H1 (cell line): Measurements from ENCODE around the gene ARID1B. TPM values are rescaled to one million over a fixed set of nuclear protein-coding genes. Genes with fewer than 3 reads are reported as not detected.

Experiments
- CTCF ChIA-PET: fragments of 300-600 bp; sonication (Branson Sonifier 250); formaldehyde crosslinking; loops from one replicate; lab custom pipeline; 2021; ENCODE audit not compliant: partially characterized antibody; lab: Charles Lee
- POLR2A ChIA-PET: fragments of 300-600 bp; sonication (Branson Sonifier 250); formaldehyde crosslinking; loops from one replicate; lab custom pipeline; 2021; ENCODE audit warnings: inconsistent platforms; ENCODE audit not compliant: partially characterized antibody; lab: Charles Lee
- DNase-seq, 2 experiments: peaks; one replicate each; pipeline versions ENCODE4 v3.0.0 to v3.0.0-alpha.2; 2010 to 2022; ENCODE audit warnings: low spot score in 2 of 2, low read depth in 1 of 2, mixed read lengths in 1 of 2
- FAIRE-seq: peaks from 2 replicates; lab custom pipeline; 2011; peaks lifted over from hg19 to GRCh38; lab: Jason Lieb, UNC
- H2AFZ ChIP-seq: 2 replicates; pipeline ENCODE4 v1.8.1; 2012; ENCODE audit warnings: low read length, inconsistent platforms
- H2AK5ac ChIP-seq: 2 replicates; pipeline ENCODE4 v1.6.1; 2013; ENCODE audit warnings: low read depth, low read length
- H2BK120ac ChIP-seq: replicated peaks from 2 replicates; pipeline ENCODE3; 2013; ENCODE audit warnings: low read depth, low read length, inconsistent platforms
- H2BK12ac ChIP-seq: 2 replicates; pipeline ENCODE4 v1.6.1; 2013; ENCODE audit warnings: low read depth, low read length
- H2BK15ac ChIP-seq: 2 replicates; pipeline ENCODE4 v1.6.1; 2013; ENCODE audit warnings: low read length
- H2BK20ac ChIP-seq: 2 replicates; pipeline ENCODE4 v1.6.1; 2013; ENCODE audit warnings: low read length
- H2BK5ac ChIP-seq: 2 replicates; pipeline ENCODE4 v1.6.1; 2013; ENCODE audit warnings: low read depth, low read length
- H3K14ac ChIP-seq: 2 replicates; pipeline ENCODE4 v1.6.1; 2013; ENCODE audit warnings: inconsistent platforms; ENCODE audit not compliant: insufficient read length
- H3K18ac ChIP-seq: 2 replicates; pipeline ENCODE4 v1.6.1; 2013; ENCODE audit warnings: low read length; ENCODE audit errors: extremely low read depth
- H3K23ac ChIP-seq: 2 replicates; pipeline ENCODE4 v1.6.1; 2013; ENCODE audit warnings: inconsistent platforms; ENCODE audit not compliant: insufficient read length
- H3K23me2 ChIP-seq: 2 replicates; pipeline ENCODE4 v1.6.1; 2013; ENCODE audit warnings: low read depth, low read length
- H3K27ac ChIP-seq: 2 replicates; pipeline ENCODE4 v1.6.1; 2011; ENCODE audit warnings: low read depth, low read length, inconsistent platforms
- H3K27me3 ChIP-seq, 4 experiments: replicated peaks in 1 of 4; 1 replicate in 1 of 4; 2 replicates in 3 of 4; pipeline versions ENCODE4 v1.6.1 to v1.8.1; 2011 to 2013; ENCODE audit warnings: low read length in 3 of 4, mild to moderate bottlenecking in 3 of 4, inconsistent platforms in 2 of 4, mixed read lengths in 2 of 4, moderate library complexity in 1 of 4; ENCODE audit not compliant: control insufficient read depth in 3 of 4, insufficient read depth in 3 of 4; ENCODE audit errors: extremely low read depth in 1 of 4
- H3K36me3 ChIP-seq, 4 experiments: 2 replicates each; pipeline versions ENCODE4 v1.6.1 to v1.8.1; 2011 to 2013; ENCODE audit warnings: mild to moderate bottlenecking in 4 of 4, low read length in 3 of 4, moderate library complexity in 2 of 4, control low read depth in 1 of 4, inconsistent platforms in 1 of 4; ENCODE audit not compliant: insufficient read depth in 4 of 4, control insufficient read depth in 2 of 4
- H3K4ac ChIP-seq: replicated peaks from 2 replicates; pipeline ENCODE3; 2013; ENCODE audit warnings: low read length, low read depth, mixed read lengths, inconsistent platforms; ENCODE audit not compliant: insufficient read length
- H3K4me1 ChIP-seq, 4 experiments: replicated peaks in 1 of 4; 1 replicate in 1 of 4; 2 replicates in 3 of 4; pipeline versions ENCODE4 v1.6.1 to v1.8.1; 2011 to 2013; ENCODE audit warnings: low read length in 3 of 4, inconsistent platforms in 2 of 4, mixed read lengths in 1 of 4; ENCODE audit not compliant: insufficient read depth in 4 of 4, control insufficient read depth in 3 of 4
- H3K4me2 ChIP-seq, 2 experiments: 2 replicates each; pipeline versions ENCODE4 v1.6.1 to v1.8.1; 2011 to 2013; ENCODE audit warnings: low read depth in 2 of 2, low read length in 2 of 2, control low read depth in 1 of 2, inconsistent platforms in 1 of 2, mild to moderate bottlenecking in 1 of 2; ENCODE audit not compliant: insufficient read depth in 1 of 2
- H3K4me3 ChIP-seq, 4 experiments: fragments of 200-600, 300-600 bp in 1 of 4; sonication (generic), shearing (Covaris generic), sonication (Bioruptor Twin) in 1 of 4; 2 replicates each; pipeline versions ENCODE4 v1.5.1 to v1.8.1; 2011 to 2016; ENCODE audit warnings: low read length in 4 of 4, low read depth in 3 of 4, control low read depth in 2 of 4, inconsistent platforms in 2 of 4, mild to moderate bottlenecking in 2 of 4, mixed read lengths in 1 of 4, moderate library complexity in 1 of 4; ENCODE audit not compliant: insufficient read depth in 2 of 4; ENCODE audit errors: extremely low read depth in 1 of 4
- H3K56ac ChIP-seq: replicated peaks from 2 replicates; pipeline ENCODE3; 2013; ENCODE audit warnings: low read depth, mild to moderate bottlenecking, mixed read lengths, low read length, inconsistent platforms; ENCODE audit not compliant: insufficient read length
- H3K79me1 ChIP-seq: 2 replicates; pipeline ENCODE4 v1.6.1; 2013; ENCODE audit warnings: low read depth, low read length, control low read depth
- H3K79me2 ChIP-seq, 2 experiments: 2 replicates each; pipeline versions ENCODE4 v1.6.1 to v1.8.1; 2012 to 2013; ENCODE audit warnings: low read length in 2 of 2, mild to moderate bottlenecking in 2 of 2, inconsistent platforms in 1 of 2; ENCODE audit not compliant: insufficient read depth in 2 of 2, control insufficient read depth in 1 of 2
- H3K9ac ChIP-seq, 4 experiments: replicated peaks in 1 of 4; 1 replicate in 1 of 4; 2 replicates in 3 of 4; pipeline versions ENCODE4 v1.6.1 to v1.8.1; 2011 to 2013; ENCODE audit warnings: low read depth in 3 of 4, low read length in 3 of 4, control low read depth in 2 of 4, mild to moderate bottlenecking in 2 of 4, moderate library complexity in 2 of 4, inconsistent platforms in 1 of 4; ENCODE audit errors: extremely low read depth in 1 of 4
- H3K9me3 ChIP-seq, 2 experiments: 2 replicates each; pipeline versions ENCODE4 v1.6.1 to v1.8.1; 2012 to 2013; ENCODE audit warnings: mild to moderate bottlenecking in 2 of 2, moderate library complexity in 2 of 2, control low read depth in 1 of 2, inconsistent platforms in 1 of 2, low read depth in 1 of 2, low read length in 1 of 2, mixed read lengths in 1 of 2; ENCODE audit not compliant: insufficient read depth in 2 of 2
- H4K20me1 ChIP-seq, 2 experiments: replicated peaks in 1 of 2; 2 replicates each; pipeline versions ENCODE3 to v1.8.1; 2011 to 2013; ENCODE audit warnings: inconsistent platforms in 2 of 2, low read length in 2 of 2, mild to moderate bottlenecking in 1 of 2; ENCODE audit not compliant: insufficient read depth in 2 of 2, control insufficient read depth in 1 of 2
- H4K5ac ChIP-seq: 2 replicates; pipeline ENCODE4 v1.6.1; 2013; ENCODE audit warnings: low read length, low read depth, mixed read lengths, inconsistent platforms; ENCODE audit not compliant: insufficient read length
- H4K8ac ChIP-seq: 2 replicates; pipeline ENCODE4 v1.8.0; 2013; ENCODE audit warnings: mild to moderate bottlenecking, moderate library complexity, low read length, inconsistent platforms; ENCODE audit not compliant: insufficient read depth; ENCODE audit errors: extremely low read depth
- H4K91ac ChIP-seq: replicated peaks from 2 replicates; pipeline ENCODE3; 2013; ENCODE audit warnings: low read length, mixed read lengths, inconsistent platforms; ENCODE audit not compliant: insufficient read length
- BCL11A ChIP-seq, 2 experiments: IDR thresholded peaks; one replicate each; pipeline ENCODE4 v1.6.1; 2011; ENCODE audit warnings: low read depth in 2 of 2, low read length in 2 of 2, mild to moderate bottlenecking in 2 of 2
- CTCF ChIP-seq, 3 experiments: IDR thresholded peaks; 1 replicate in 2 of 3; 2 replicates in 1 of 3; pipeline versions ENCODE4 v1.5.1 to v1.6.1; 2011; ENCODE audit warnings: low read length in 3 of 3, mild to moderate bottlenecking in 3 of 3, inconsistent platforms in 2 of 3, low read depth in 1 of 3, moderate library complexity in 1 of 3; ENCODE audit not compliant: insufficient read depth in 1 of 3; ENCODE audit errors: control extremely low read depth in 1 of 3
- MAX ChIP-seq: IDR thresholded peaks from 2 replicates; pipeline ENCODE4 v1.6.1; 2012; ENCODE audit warnings: inconsistent platforms
- RXRA ChIP-seq: IDR thresholded peaks from 2 replicates; pipeline ENCODE4 v1.6.1; 2011; ENCODE audit warnings: low read depth, mild to moderate bottlenecking, low read length, moderate library complexity; ENCODE audit not compliant: insufficient read depth
- SP1 ChIP-seq: IDR thresholded peaks from 2 replicates; pipeline ENCODE4 v1.6.1; 2011; ENCODE audit warnings: low read depth, low read length
- TAF7 ChIP-seq: optimal IDR thresholded peaks from 2 replicates; pipeline ENCODE3; 2011; ENCODE audit warnings: low read depth, mild to moderate bottlenecking, inconsistent platforms, low read length, moderate library complexity, borderline replicate concordance
- TEAD4 ChIP-seq: IDR thresholded peaks from 2 replicates; pipeline ENCODE4 v1.6.1; 2012; ENCODE audit warnings: low read depth, low read length, inconsistent platforms, mixed read lengths
- WGBS, 2 experiments: shearing (Covaris generic) in 1 of 2; methylation state at CpG; one replicate each; pipeline versions ENCODE4 v1.1.6 to v1.1.7; 2013 to 2015; ENCODE audit warnings: low lambda C conversion rate in 2 of 2, mixed read lengths in 2 of 2, inconsistent platforms in 1 of 2, low coverage in 1 of 2, missing lambda C conversion rate in 1 of 2; ENCODE audit not compliant: insufficient replicate concordance in 2 of 2, insufficient coverage in 1 of 2, insufficient read length in 1 of 2; ENCODE audit errors: extremely low coverage in 1 of 2, missing lambda C conversion rate in 1 of 2; 5-methylcytosine and 5-hydroxymethylcytosine counted together
- polyA plus RNA-seq, 7 experiments: library from polyadenylated mRNA; depleted of rRNA in 3 of 7; stranded (reverse) in 5 of 7; unstranded in 2 of 7; fragments of >200 nt in 5 of 7; fragments of 200-250 nt in 2 of 7; gene quantifications; 1 replicate in 5 of 7; 2 replicates in 1 of 7; 4 replicates in 1 of 7; pipeline versions ENCODE4 v1.2.1 to v1.2.3, GENCODE V29; 2011 to 2013; ENCODE audit warnings: missing spikeins in 2 of 7, mixed read lengths in 2 of 7
- total RNA-seq: library from RNA; stranded (reverse); fragmentation: NEBNext Ultra II Directional; extraction: Animal tissue kit (Norgen Biotek cat#: 25700); gene quantifications from 2 replicates; pipeline ENCODE4 v1.2.1, GENCODE V29; 2021

The ARID1B gene
- total and polyA plus RNA-seq, 2 of the 8 experiments (the other 6 are each of a cell fraction or from before 2014, with no cell fraction given) = 24.3 to 70.3 TPM

- no peak overlapping the region for H3K27ac ChIP-seq
- no peak overlapping the region for H2AFZ ChIP-seq
- ChIA-PET CTCF (interaction anchor here (1.0 kb wide), 1 partner anchor 10 kb away, joined by 4 read pairs; no protein-coding TSS in a partner anchor), POLR2A (no interaction called here)
- peaks cover 20 to 100% of the 10 kb centered on the region in 2 experiments; a peak in 3 of 4 replicates for H3K79me2 ChIP-seq
- H3K56ac ChIP-seq = no peak overlapping the region
- H3K23ac ChIP-seq = no peak overlapping the region
- H3K27me3 ChIP-seq = no peaks in the 10 kb centered on the region
- no peak overlapping the region for H3K4ac ChIP-seq
- FAIRE-seq (no peak), DNase-seq (no peak)
- no peak overlapping the region for H4K91ac ChIP-seq
- H2BK120ac ChIP-seq = no peak overlapping the region
- no peak overlapping the region for H2AK5ac ChIP-seq
- peaks cover 5 to 17% of the 10 kb centered on the region in 2 experiments for H4K20me1 ChIP-seq
- H2BK12ac ChIP-seq = no peak overlapping the region
- no peak overlapping the region for H3K18ac ChIP-seq
- no peak overlapping the region for H3K14ac ChIP-seq
- H2BK20ac ChIP-seq = no peak overlapping the region
- H3K79me1 ChIP-seq = 0 out of 2 replicates have a peak, but pooled peaks cover 2% of the 10 kb centered on the region
- H3K9me3 ChIP-seq = no peaks in the 10 kb centered on the region
- peaks cover 0 to 10% (median 4%) of the 10 kb centered on the region in 4 experiments; a peak in 2 of 7 replicates for H3K4me1 ChIP-seq
- H4K5ac ChIP-seq = no peak overlapping the region
- no peak overlapping the region for H2BK15ac ChIP-seq
- 85% methylated on average over 4 of the region's 4 CpGs; no CpG with 5 or more reads in 1 of the 2 experiments for WGBS, 2 experiments
- no peak overlapping the region for H2BK5ac ChIP-seq
- H3K23me2 ChIP-seq = no peaks in the 10 kb centered on the region
- no peaks in the 10 kb centered on the region; a peak in 1 of 8 replicates for H3K36me3 ChIP-seq
- H3K4me2 ChIP-seq = no peak overlapping the region
- H4K8ac ChIP-seq = no peak overlapping the region
- no peak overlapping the region for H3K4me3 ChIP-seq
- no peak overlapping the region for H3K9ac ChIP-seq
- TF ChIP-seq CTCF (IDR thresholded peaks at IDR 0.05; ENCODE audit: control extremely low read depth in 1 of 3, insufficient read depth in 1 of 3, low read depth in 1 of 3, low read length in 3 of 3) (no peak), MAX (no peak), BCL11A (IDR thresholded peaks at IDR 0.05; ENCODE audit: low read depth in 2 of 2, low read length in 2 of 2) (no peak), SP1 (no peak), TEAD4 (no peak), TAF7 (no peak), RXRA (no peak)
These were observed 27.2 kb downstream of the ARID1B start for GRCh38 chr6:156804402-156804801.
